H9 (cell line): Measurements from ENCODE around the gene IDNK. TPM values are rescaled to one million over a fixed set of nuclear protein-coding genes. Genes with fewer than 3 reads are reported as not detected.

Experiments
- DNase-seq: peaks from one replicate; pipeline ENCODE4 v3.0.0-alpha.2; 2017
- H2AFZ ChIP-seq: one replicate; pipeline ENCODE4 v1.6.1; 2013; ENCODE audit warnings: mild to moderate bottlenecking, low read length, control low read depth, moderate library complexity
- H2AK5ac ChIP-seq: 2 replicates; pipeline ENCODE4 v1.6.1; 2013; ENCODE audit warnings: low read length, control low read depth, mixed read lengths; ENCODE audit not compliant: insufficient read length
- H2BK120ac ChIP-seq: one replicate; pipeline ENCODE4 v1.6.1; 2013; ENCODE audit warnings: low read depth, mild to moderate bottlenecking, low read length, control low read depth, inconsistent platforms; ENCODE audit not compliant: poor library complexity, severe bottlenecking
- H2BK12ac ChIP-seq: 2 replicates; pipeline ENCODE4 v1.6.1; 2013; ENCODE audit warnings: low read length, control low read depth, mixed read lengths, low read depth; ENCODE audit not compliant: insufficient read length
- H2BK15ac ChIP-seq: 2 replicates; pipeline ENCODE4 v1.6.1; 2013; ENCODE audit warnings: low read depth, low read length, control low read depth
- H2BK20ac ChIP-seq: one replicate; pipeline ENCODE4 v1.6.1; 2013; ENCODE audit warnings: low read depth, mild to moderate bottlenecking, low read length, control low read depth, inconsistent platforms; ENCODE audit not compliant: poor library complexity, severe bottlenecking
- H2BK5ac ChIP-seq: 2 replicates; pipeline ENCODE4 v1.6.1; 2013; ENCODE audit warnings: low read length, control low read depth, mixed read lengths; ENCODE audit not compliant: insufficient read length
- H3K14ac ChIP-seq: 2 replicates; pipeline ENCODE4 v1.6.1; 2013; ENCODE audit warnings: low read length, control low read depth; ENCODE audit not compliant: insufficient read depth
- H3K18ac ChIP-seq: 2 replicates; pipeline ENCODE4 v1.6.1; 2013; ENCODE audit warnings: low read depth, mild to moderate bottlenecking, mixed read lengths, low read length, control low read depth; ENCODE audit not compliant: insufficient read length
- H3K23ac ChIP-seq: 2 replicates; pipeline ENCODE4 v1.6.1; 2013; ENCODE audit warnings: low read length, control low read depth, mixed read lengths, low read depth; ENCODE audit not compliant: insufficient read length
- H3K23me2 ChIP-seq: 2 replicates; pipeline ENCODE4 v1.6.1; 2013; ENCODE audit warnings: low read depth, mild to moderate bottlenecking, mixed read lengths, low read length, control low read depth; ENCODE audit not compliant: insufficient read length, poor library complexity, severe bottlenecking
- H3K27ac ChIP-seq: 2 replicates; pipeline ENCODE4 v1.5.1; 2013; ENCODE audit warnings: low read length, control low read depth, mixed read lengths, low read depth; ENCODE audit not compliant: insufficient read length
- H3K27me3 ChIP-seq: 2 replicates; pipeline ENCODE4 v1.6.1; 2013; ENCODE audit warnings: low read length, control low read depth, inconsistent platforms; ENCODE audit not compliant: insufficient read depth
- H3K4ac ChIP-seq: 2 replicates; pipeline ENCODE4 v1.6.1; 2013; ENCODE audit warnings: low read depth, mild to moderate bottlenecking, control low read depth, inconsistent platforms, low read length, moderate library complexity
- H3K4me1 ChIP-seq: 2 replicates; pipeline ENCODE4 v1.6.1; 2013; ENCODE audit warnings: low read length, control low read depth, inconsistent platforms; ENCODE audit not compliant: insufficient read depth
- H3K4me2 ChIP-seq: 2 replicates; pipeline ENCODE4 v1.6.1; 2013; ENCODE audit warnings: low read length, control low read depth, mixed read lengths; ENCODE audit not compliant: insufficient read length, insufficient read depth
- H3K56ac ChIP-seq: 2 replicates; pipeline ENCODE4 v1.6.1; 2013; ENCODE audit warnings: low read depth, mild to moderate bottlenecking, mixed read lengths, low read length, control low read depth; ENCODE audit not compliant: insufficient read length
- H3K79me1 ChIP-seq: 2 replicates; pipeline ENCODE4 v1.6.1; 2013; ENCODE audit warnings: low read depth, mild to moderate bottlenecking, moderate library complexity, low read length, control low read depth, inconsistent platforms; ENCODE audit not compliant: insufficient read depth, poor library complexity, severe bottlenecking
- H3K79me2 ChIP-seq: 2 replicates; pipeline ENCODE4 v1.6.1; 2013; ENCODE audit warnings: low read length, control low read depth, inconsistent platforms; ENCODE audit not compliant: insufficient read depth
- H3K9ac ChIP-seq: 2 replicates; pipeline ENCODE4 v1.6.1; 2013; ENCODE audit warnings: low read length, control low read depth, mixed read lengths; ENCODE audit not compliant: insufficient read length; ENCODE audit errors: extremely low read depth
- H3K9me3 ChIP-seq: one replicate; pipeline ENCODE4 v1.6.1; 2013; ENCODE audit warnings: low read depth, low read length, inconsistent platforms; ENCODE audit not compliant: control insufficient read depth
- H3T11ph ChIP-seq: one replicate; pipeline ENCODE4 v1.6.1; 2013; ENCODE audit warnings: mild to moderate bottlenecking, low read length, control low read depth, inconsistent platforms
- H4K20me1 ChIP-seq: one replicate; pipeline ENCODE4 v1.6.1; 2013; ENCODE audit not compliant: control insufficient read depth, insufficient read length, insufficient read depth
- H4K5ac ChIP-seq: 2 replicates; pipeline ENCODE4 v1.6.1; 2013; ENCODE audit warnings: low read depth, mild to moderate bottlenecking, mixed read lengths, low read length, control low read depth; ENCODE audit not compliant: insufficient read length
- H4K8ac ChIP-seq: replicated peaks from 2 replicates; pipeline ENCODE4 v1.6.1; 2013; ENCODE audit warnings: low read length, control low read depth, mixed read lengths, low read depth; ENCODE audit not compliant: insufficient read length
- H4K91ac ChIP-seq: 2 replicates; pipeline ENCODE4 v1.6.1; 2013; ENCODE audit warnings: low read depth, mild to moderate bottlenecking, moderate library complexity, mixed read lengths, low read length, control low read depth; ENCODE audit not compliant: insufficient read length
- H3K27ac Mint-ChIP-seq, 3 experiments: 2 replicates in 2 of 3; 3 replicates in 1 of 3; pipeline ENCODE4 v1.8.0; 2020 to 2021; ENCODE audit warnings: mixed read lengths in 3 of 3, mild to moderate bottlenecking in 1 of 3, moderate library complexity in 1 of 3
- H3K27me3 Mint-ChIP-seq: 2 replicates; pipeline ENCODE4 v1.8.0; 2021; ENCODE audit warnings: low read depth, mild to moderate bottlenecking, moderate library complexity, mixed read lengths
- H3K36me3 Mint-ChIP-seq, 3 experiments: 2 replicates in 2 of 3; 3 replicates in 1 of 3; pipeline ENCODE4 v1.8.0; 2020 to 2021; ENCODE audit warnings: low read depth in 3 of 3, mixed read lengths in 3 of 3; ENCODE audit not compliant: insufficient read depth in 1 of 3
- H3K4me1 Mint-ChIP-seq, 2 experiments: 2 replicates each; pipeline ENCODE4 v1.8.0; 2020; ENCODE audit warnings: mixed read lengths in 2 of 2
- H3K4me3 Mint-ChIP-seq, 2 experiments: 2 replicates in 1 of 2; 3 replicates in 1 of 2; pipeline ENCODE4 v1.8.0; 2020 to 2021; ENCODE audit warnings: mild to moderate bottlenecking in 2 of 2, mixed read lengths in 2 of 2, moderate library complexity in 1 of 2
- H3K9me3 Mint-ChIP-seq, 2 experiments: 2 replicates in 1 of 2; 3 replicates in 1 of 2; pipeline ENCODE4 v1.8.0; 2020; ENCODE audit warnings: mild to moderate bottlenecking in 2 of 2, mixed read lengths in 2 of 2, moderate library complexity in 1 of 2
- CTCF ChIP-seq: fragments of 200-600 bp; sonication (generic); conservative IDR thresholded peaks from 3 replicates; pipeline ENCODE4 v1.8.0; 2021; ENCODE audit warnings: antibody characterized with exemption, mild to moderate bottlenecking
- WGBS: extraction: QIAGEN DNeasy Blood & Tissue Kit; methylation state at CpG from one replicate; pipeline ENCODE4 v1.1.7; 2013; ENCODE audit warnings: missing lambda C conversion rate, low lambda C conversion rate, mixed read lengths; ENCODE audit not compliant: insufficient read length; ENCODE audit errors: extremely low coverage; 5-methylcytosine and 5-hydroxymethylcytosine counted together
- long read RNA-seq: library from polyadenylated mRNA; unstranded; transcript quantifications from one replicate; pipeline ENCODE4 v2.0.0, GENCODE V29; 2020
- total RNA-seq: library from RNA; stranded (reverse); gene quantifications from 2 replicates; pipeline ENCODE4 v1.2.1, GENCODE V29; 2021

The IDNK gene
- total RNA-seq, result 0.59 and 1.4 TPM in 2 replicates
- long read RNA-seq, partial matches to known transcripts, result 0 of 1 reads
- long read RNA-seq, other reads (novel, unspliced or antisense), result 1 of 1 reads

GRCh38 chr9:83622939-83623678, at the start of gene IDNK:
Gene IDNK, plus strand, starts transcription at chr9:83623143. Its CDS starts 29 bp downstream, at chr9:83623172.
- Histone ChIP-seq H3K4me1 (no peaks in the 10 kb centered on the region), H2AK5ac (no peak within 1 kb of the TSS), H3K18ac (no peak within 1 kb of the TSS), H3K23me2 (peaks cover 3% of the 10 kb centered on the region), H3K14ac (peak within 1 kb of the TSS; percentile 51; the same call in 1 of the 2 replicates), H3K9ac (peak within 1 kb of the TSS; percentile 16), H3K4me2 (peak within 1 kb of the TSS; percentile 68), H4K91ac (no peak within 1 kb of the TSS), H4K5ac (no peak within 1 kb of the TSS), H4K20me1 (no peaks in the 10 kb centered on the region), H3K4ac (no peak within 1 kb of the TSS), H2BK20ac (no peak within 1 kb of the TSS), H3K9me3 (no peaks in the 10 kb centered on the region), H3T11ph (no peak within 1 kb of the TSS), H2BK15ac (no peak within 1 kb of the TSS), H3K79me2 (no peaks in the 10 kb centered on the region), H3K27ac (no peak within 1 kb of the TSS), H2BK5ac (no peak within 1 kb of the TSS), H4K8ac (no peak within 1 kb of the TSS), H3K23ac (no peak within 1 kb of the TSS), H3K56ac (no peak within 1 kb of the TSS), H3K27me3 (no peaks in the 10 kb centered on the region), H3K79me1 (no peaks in the 10 kb centered on the region), H2BK12ac (no peak within 1 kb of the TSS), H2BK120ac (no peak within 1 kb of the TSS), H2AFZ (no peak within 1 kb of the TSS)
- DNase-seq, result peak; percentile 70
- H3K36me3 Mint-ChIP-seq, result no peaks in the 10 kb centered on the region
- H3K27me3 Mint-ChIP-seq, result peaks cover 19% of the 10 kb centered on the region
- peaks cover 21 to 22% of the 10 kb centered on the region in 2 experiments for H3K4me1 Mint-ChIP-seq
- no CpG with 5 or more reads among the region's 79 CpGs for WGBS
- H3K9me3 Mint-ChIP-seq, result no peaks in the 10 kb centered on the region
- peak within 1 kb of the TSS; percentile 79 to 88 for H3K4me3 Mint-ChIP-seq
- H3K27ac Mint-ChIP-seq, result peak within 1 kb of the TSS in 1 of 3 experiments; percentile 49; a peak in 4 of 7 replicates
- TF ChIP-seq CTCF, result no peak
